Upper lobe of right lung (tissue), 1 donor: ENCODE results near the gene IL6ST. TPM values are rescaled to one million over a fixed set of nuclear protein-coding genes. Genes with fewer than 3 reads are reported as not detected.
"Not testable (repeated sequence)": the region's sequence is repeated elsewhere in the genome, so short reads cannot be mapped to it uniquely, and the experiment has no call there.

Source experiments
- ATAC-seq: fragments of 200-7000 bp; cut with Tn5 transposase; one replicate; pipeline ENCODE4 v1.9.1; 2020; ENCODE audit warnings: mild to moderate bottlenecking, moderate library complexity
- DNase-seq: peaks from one replicate; pipeline ENCODE4 v3.0.0-alpha.2; 2020
- H3K27ac ChIP-seq: fragments of 200-600 bp; one replicate; pipeline ENCODE4 v1.8.0; 2022
- H3K27me3 ChIP-seq: fragments of 200-600 bp; one replicate; pipeline ENCODE4 v1.8.0; 2022; ENCODE audit warnings: mild to moderate bottlenecking
- H3K36me3 ChIP-seq: fragments of 200-600 bp; one replicate; pipeline ENCODE4 v1.8.0; 2022
- H3K4me1 ChIP-seq: fragments of 200-600 bp; one replicate; pipeline ENCODE4 v1.8.0; 2022
- H3K4me3 ChIP-seq: fragments of 200-600 bp; one replicate; pipeline ENCODE4 v1.8.0; 2022; ENCODE audit warnings: mild to moderate bottlenecking
- H3K9me3 ChIP-seq: fragments of 200-600 bp; one replicate; pipeline ENCODE4 v1.8.0; 2022
- CTCF ChIP-seq: fragments of 200-600 bp; IDR thresholded peaks from one replicate; pipeline ENCODE4 v1.8.0; 2022; ENCODE audit warnings: antibody characterized with exemption
- intact Hi-C: fragments of 100-400 bp; cut with DNase I; formaldehyde crosslinking; loops from one replicate; pipeline ENCODE4 v1.11.0; 2022
- total RNA-seq: library from RNA; stranded (reverse); fragmentation: NEBNext Ultra II Directional; extraction: Animal tissue kit (Norgen Biotek cat#: 25700); gene quantifications from one replicate; pipeline ENCODE4 v1.2.1, GENCODE V29; 2021
- donor health status: DM: no; HTN: yes; CAD: no; lungs with severe emphysema.

The IL6ST gene
- total RNA-seq, 1 donor from 2014 or later, result 435 TPM

GRCh38 chr5:55966284-55966683 is 28.5 kb downstream of the IL6ST start:
- Histone ChIP-seq H3K9me3 (no peaks in the 10 kb centered on the region), H3K4me1 (peaks cover 3% of the 10 kb centered on the region), H3K36me3 (peaks cover 85% of the 10 kb centered on the region), H3K27me3 (no peaks in the 10 kb centered on the region), H3K4me3 (no peak overlapping the region), H3K27ac (no peak overlapping the region)
- ATAC-seq, result no peak
- intact Hi-C loops, result no loop called here
- TF ChIP-seq CTCF, result no peak
- DNase-seq, result no peak

GRCh38 chr5:55965525-55965924 is 29.2 kb downstream of the IL6ST start:
- Histone ChIP-seq H3K4me1 (no peaks in the 10 kb centered on the region), H3K9me3 (no peaks in the 10 kb centered on the region), H3K27me3 (no peaks in the 10 kb centered on the region), H3K4me3 (no peak overlapping the region), H3K36me3 (peaks cover 86% of the 10 kb centered on the region), H3K27ac (no peak overlapping the region)
- DNase-seq (no peak), ATAC-seq (no peak)
- no peak for TF ChIP-seq CTCF
- intact Hi-C loops, result no loop called here

- H3K27ac ChIP-seq, result no peak overlapping the region
- peaks cover 95% of the 10 kb centered on the region for H3K36me3 ChIP-seq
- H3K4me1 ChIP-seq, result no peaks in the 10 kb centered on the region
- TF ChIP-seq CTCF, result no peak
- ATAC-seq, result peak; percentile 82
- no peak overlapping the region for H3K4me3 ChIP-seq
- peak; percentile 71 for DNase-seq
- no peaks in the 10 kb centered on the region for H3K27me3 ChIP-seq
- no peaks in the 10 kb centered on the region for H3K9me3 ChIP-seq
- intact Hi-C loops, result no loop called here
These were observed 34.0 kb downstream of the IL6ST start for GRCh38 chr5:55960779-55961178.

GRCh38 chr5:55959208-55959607 is 35.6 kb downstream of the IL6ST start:
- H3K36me3 ChIP-seq, result peaks cover 97% of the 10 kb centered on the region

GRCh38 chr5:55941154-55941553 is 53.6 kb downstream of the IL6ST start:
- peaks cover 95% of the 10 kb centered on the region for H3K36me3 ChIP-seq
- ATAC-seq, intact Hi-C loops, H3K27ac ChIP-seq, H3K27me3 ChIP-seq, H3K9me3 ChIP-seq, H3K4me3 ChIP-seq, DNase-seq, H3K4me1 ChIP-seq: not testable (repeated sequence)

More at GRCh38 chr5:55959208-55959607, 35.6 kb downstream of the IL6ST start:
- TF ChIP-seq CTCF, result no peak
- intact Hi-C loops, result no loop called here
- DNase-seq (no peak), ATAC-seq (no peak)
- H3K9me3 ChIP-seq, result no peaks in the 10 kb centered on the region
- H3K4me1 ChIP-seq, result no peaks in the 10 kb centered on the region
- no peak overlapping the region for H3K4me3 ChIP-seq
- H3K27ac ChIP-seq, result no peak overlapping the region
- no peaks in the 10 kb centered on the region for H3K27me3 ChIP-seq

GRCh38 chr5:55937598-55937997 is 57.2 kb downstream of the IL6ST start:
- H3K27ac ChIP-seq, H3K9me3 ChIP-seq, H3K4me3 ChIP-seq, DNase-seq, ATAC-seq, H3K27me3 ChIP-seq, intact Hi-C loops: not testable (repeated sequence)
- peaks cover 60% of the 10 kb centered on the region for H3K36me3 ChIP-seq
- peaks cover 11% of the 10 kb centered on the region for H3K4me1 ChIP-seq

- Histone ChIP-seq H3K27me3 (no peaks in the 10 kb centered on the region), H3K27ac (no peak overlapping the region), H3K36me3 (peaks cover 46% of the 10 kb centered on the region), H3K4me1 (peaks cover 11% of the 10 kb centered on the region), H3K4me3 (no peak overlapping the region), H3K9me3 (no peaks in the 10 kb centered on the region)
- intact Hi-C loops, result no loop called here
- peak; percentile 85 for TF ChIP-seq CTCF
- DNase-seq (peak; percentile 84), ATAC-seq (peak; percentile 71)
These were observed 58.6 kb downstream of the IL6ST start for GRCh38 chr5:55936100-55936693.
